Measurements from ENCODE around the gene INPP1.

The INPP1 gene

GRCh38 chr2:190327867-190328572, 15.4 kb upstream of the INPP1 start:
- Histone ChIP-seq H4K20me1 (ENCODE audit: control insufficient read depth, insufficient read depth, low read depth, low read length) (no peaks in the 10 kb centered on the region), H3K36me3 (ENCODE audit: control insufficient read depth, low read length) (no peaks in the 10 kb centered on the region), H3K4me2 (ENCODE audit: low read length) (no peak overlapping the region), H3K27ac (ENCODE audit: low read depth, low read length) (no peak overlapping the region), H3K9me3 (ENCODE audit: control insufficient read depth, insufficient read depth, low read length) (no peaks in the 10 kb centered on the region), H3K27me3 (ENCODE audit: control insufficient read depth, low read length) (0 out of 2 replicates have a peak, but pooled peaks cover 4% of the 10 kb centered on the region), H3K4me3 (ENCODE audit: low read length) (no peak overlapping the region), H3K79me2 (ENCODE audit: control insufficient read depth, low read length) (no peaks in the 10 kb centered on the region), H3K9me2 (replicated peaks; ENCODE audit: control insufficient read depth, low read length) (no peaks in the 10 kb centered on the region), H3K4me1 (ENCODE audit: control insufficient read depth, low read length) (no peaks in the 10 kb centered on the region), H3F3A (ENCODE audit: control insufficient read depth, insufficient read depth) (no peaks in the 10 kb centered on the region)
- TF ChIP-seq CTCF (IDR thresholded peaks at IDR 0.05; ENCODE audit: low read depth, low read length, poor library complexity, severe bottlenecking) = no peak
- TF ChIP-seq EZH2phosphoT487 (IDR thresholded peaks at IDR 0.05; ENCODE audit: borderline replicate concordance, low read length) = no peak

GRCh38 chr2:190328573-190329147, 14.7 kb upstream of the INPP1 start:
- no peak overlapping the region for H3K4me2 ChIP-seq (ENCODE audit: low read length)

GRCh38 chr2:190333395-190333794, 10.0 kb upstream of the INPP1 start:
- no peak for TF ChIP-seq CTCF (IDR thresholded peaks at IDR 0.05; ENCODE audit: low read depth, low read length, poor library complexity, severe bottlenecking)
- Histone ChIP-seq H3F3A (ENCODE audit: control insufficient read depth, insufficient read depth) (no peaks in the 10 kb centered on the region), H3K9me3 (ENCODE audit: control insufficient read depth, insufficient read depth, low read length) (no peaks in the 10 kb centered on the region), H4K20me1 (ENCODE audit: control insufficient read depth, insufficient read depth, low read depth, low read length) (no peaks in the 10 kb centered on the region), H3K27me3 (ENCODE audit: control insufficient read depth, low read length) (no peaks in the 10 kb centered on the region), H3K27ac (ENCODE audit: low read depth, low read length) (no peak overlapping the region), H3K4me1 (ENCODE audit: control insufficient read depth, low read length) (no peaks in the 10 kb centered on the region), H3K9me2 (replicated peaks; ENCODE audit: control insufficient read depth, low read length) (no peaks in the 10 kb centered on the region), H3K79me2 (ENCODE audit: control insufficient read depth, low read length) (no peaks in the 10 kb centered on the region), H3K4me2 (ENCODE audit: low read length) (no peak overlapping the region), H3K4me3 (ENCODE audit: low read length) (no peak overlapping the region), H3K36me3 (ENCODE audit: control insufficient read depth, low read length) (no peaks in the 10 kb centered on the region)

More at GRCh38 chr2:190328573-190329147, 14.7 kb upstream of the INPP1 start:
- Histone ChIP-seq H3K9me2 (replicated peaks; ENCODE audit: control insufficient read depth, low read length) (no peaks in the 10 kb centered on the region), H3K4me3 (ENCODE audit: low read length) (no peak overlapping the region), H3K9me3 (ENCODE audit: control insufficient read depth, insufficient read depth, low read length) (no peaks in the 10 kb centered on the region), H3K79me2 (ENCODE audit: control insufficient read depth, low read length) (no peaks in the 10 kb centered on the region), H3K4me1 (ENCODE audit: control insufficient read depth, low read length) (no peaks in the 10 kb centered on the region), H3K27me3 (ENCODE audit: control insufficient read depth, low read length) (0 out of 2 replicates have a peak, but pooled peaks cover 4% of the 10 kb centered on the region), H3K27ac (ENCODE audit: low read depth, low read length) (no peak overlapping the region), H3F3A (ENCODE audit: control insufficient read depth, insufficient read depth) (no peaks in the 10 kb centered on the region), H3K36me3 (ENCODE audit: control insufficient read depth, low read length) (no peaks in the 10 kb centered on the region), H4K20me1 (ENCODE audit: control insufficient read depth, insufficient read depth, low read depth, low read length) (no peaks in the 10 kb centered on the region)
- TF ChIP-seq EZH2phosphoT487 (IDR thresholded peaks at IDR 0.05; ENCODE audit: borderline replicate concordance, low read length) (no peak), CTCF (IDR thresholded peaks at IDR 0.05; ENCODE audit: low read depth, low read length, poor library complexity, severe bottlenecking) (no peak)

Measured in DOHH2 (cell line).